ENCODE results near the gene ZDHHC7. TPM values are rescaled to one million over a fixed set of nuclear protein-coding genes. Genes with fewer than 3 reads are reported as not detected.

Gene ZDHHC7
- total RNA-seq, 2 experiments from 2014 or later = 20.7 to 23.6 TPM

- Mint-ChIP-seq H3K27ac (no peak overlapping the region), H3K9me3 (no peaks in the 10 kb centered on the region), H3K36me3 (ENCODE audit: low read depth) (peaks cover 4% of the 10 kb centered on the region), H3K27me3 (no peaks in the 10 kb centered on the region), H3K4me3 (no peak overlapping the region), H3K4me1 (ENCODE audit: low read depth) (peaks cover 33% of the 10 kb centered on the region)
- TF ChIP-seq, protein P1, sequence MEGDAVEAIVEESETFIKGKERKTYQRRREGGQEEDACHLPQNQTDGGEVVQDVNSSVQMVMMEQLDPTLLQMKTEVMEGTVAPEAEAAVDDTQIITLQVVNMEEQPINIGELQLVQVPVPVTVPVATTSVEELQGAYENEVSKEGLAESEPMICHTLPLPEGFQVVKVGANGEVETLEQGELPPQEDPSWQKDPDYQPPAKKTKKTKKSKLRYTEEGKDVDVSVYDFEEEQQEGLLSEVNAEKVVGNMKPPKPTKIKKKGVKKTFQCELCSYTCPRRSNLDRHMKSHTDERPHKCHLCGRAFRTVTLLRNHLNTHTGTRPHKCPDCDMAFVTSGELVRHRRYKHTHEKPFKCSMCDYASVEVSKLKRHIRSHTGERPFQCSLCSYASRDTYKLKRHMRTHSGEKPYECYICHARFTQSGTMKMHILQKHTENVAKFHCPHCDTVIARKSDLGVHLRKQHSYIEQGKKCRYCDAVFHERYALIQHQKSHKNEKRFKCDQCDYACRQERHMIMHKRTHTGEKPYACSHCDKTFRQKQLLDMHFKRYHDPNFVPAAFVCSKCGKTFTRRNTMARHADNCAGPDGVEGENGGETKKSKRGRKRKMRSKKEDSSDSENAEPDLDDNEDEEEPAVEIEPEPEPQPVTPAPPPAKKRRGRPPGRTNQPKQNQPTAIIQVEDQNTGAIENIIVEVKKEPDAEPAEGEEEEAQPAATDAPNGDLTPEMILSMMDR (IDR thresholded peaks at IDR 0.05) = no peak
- ATAC-seq (no peak), DNase-seq (no peak)
- CTCF ChIA-PET = no interaction called here
- POLR2A ChIA-PET = interaction anchor here (0.6 to 1.0 kb wide), 3 partner anchors 23 to 497 kb away, joined by 3 to 4 read pairs (median 3); no protein-coding TSS in a partner anchor
- intact Hi-C loops (cut with micrococcal nuclease) = no loop called here
Observed at GRCh38 chr16:85051683-85052082, 40.3 kb upstream of the ZDHHC7 start.

DNA sequence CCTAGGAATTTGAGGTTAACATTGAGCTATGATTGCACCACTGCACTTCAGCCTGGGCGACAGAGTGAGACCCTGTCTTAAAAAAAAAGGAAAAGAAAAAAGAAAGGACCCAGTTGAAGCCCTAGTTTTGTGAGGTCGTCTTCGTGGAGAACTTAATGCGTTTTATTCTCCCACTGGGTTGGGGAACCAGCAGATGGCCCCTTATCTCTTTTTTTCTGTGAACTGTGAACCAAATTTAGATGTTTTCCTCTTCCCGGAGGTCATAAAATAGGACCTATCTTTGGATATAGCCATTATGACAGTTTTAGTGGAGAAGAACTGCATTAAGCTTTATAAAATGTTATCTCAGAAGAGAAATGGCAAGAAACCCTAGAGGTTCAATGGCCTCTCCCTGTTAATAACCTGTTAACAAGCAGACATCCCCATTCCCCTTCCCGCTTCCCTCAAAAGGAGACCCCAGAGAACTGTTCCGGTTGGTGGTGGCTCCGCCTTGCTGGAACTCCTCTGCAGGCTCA lies 39.8 kb upstream of the ZDHHC7 start:
- intact Hi-C loops (cut with micrococcal nuclease) = no loop called here
- no peak overlapping the region for H3K27ac Mint-ChIP-seq

GRCh38 chr16:85049706-85050305 lies 38.5 kb upstream of the ZDHHC7 start:
- intact Hi-C loops (cut with micrococcal nuclease) = no loop called here
- DNase-seq (no peak), ATAC-seq (no peak)
- H3K4me1 Mint-ChIP-seq (ENCODE audit: low read depth) = peaks cover 26% of the 10 kb centered on the region
- POLR2A ChIA-PET = no interaction called here
- no peak overlapping the region for H3K4me3 Mint-ChIP-seq
- CTCF ChIA-PET = interaction anchor here (1.7 kb wide), 1 partner anchor 37 kb away, joined by 3 read pairs; no protein-coding TSS in a partner anchor
- H3K27me3 Mint-ChIP-seq = no peaks in the 10 kb centered on the region
- H3K9me3 Mint-ChIP-seq = no peaks in the 10 kb centered on the region
- TF ChIP-seq, protein P1 (IDR thresholded peaks at IDR 0.05) = no peak
- peaks cover 3% of the 10 kb centered on the region for H3K36me3 Mint-ChIP-seq (ENCODE audit: low read depth)
- H3K27ac Mint-ChIP-seq = no peak overlapping the region

More for the DNA sequence above, 39.8 kb upstream of the ZDHHC7 start:
- ATAC-seq = no peak
- ChIA-PET POLR2A (interaction anchor here (0.6 to 1.0 kb wide), 2 partner anchors 23 to 497 kb away, joined by 3 read pairs; no protein-coding TSS in a partner anchor), CTCF (no interaction called here)
- DNase-seq = no peak
- no peaks in the 10 kb centered on the region for H3K27me3 Mint-ChIP-seq
- no peaks in the 10 kb centered on the region for H3K9me3 Mint-ChIP-seq
- H3K4me1 Mint-ChIP-seq (ENCODE audit: low read depth) = peaks cover 33% of the 10 kb centered on the region
- TF ChIP-seq, protein P1 (IDR thresholded peaks at IDR 0.05) = no peak
- peaks cover 4% of the 10 kb centered on the region for H3K36me3 Mint-ChIP-seq (ENCODE audit: low read depth)
- H3K4me3 Mint-ChIP-seq = no peak overlapping the region

GRCh38 chr16:85048921-85049562 lies 37.7 kb upstream of the ZDHHC7 start:
- ChIA-PET POLR2A (no interaction called here), CTCF (interaction anchor here (1.7 kb wide), 1 partner anchor 38 kb away, joined by 3 read pairs; no protein-coding TSS in a partner anchor)
- DNase-seq (no peak), ATAC-seq (no peak)
- TF ChIP-seq, protein P1 (IDR thresholded peaks at IDR 0.05) = no peak
- Mint-ChIP-seq H3K9me3 (no peaks in the 10 kb centered on the region), H3K27ac (no peak overlapping the region), H3K4me3 (no peak overlapping the region), H3K27me3 (no peaks in the 10 kb centered on the region), H3K36me3 (ENCODE audit: low read depth) (peaks cover 3% of the 10 kb centered on the region), H3K4me1 (ENCODE audit: low read depth) (peaks cover 22% of the 10 kb centered on the region)
- intact Hi-C loops (cut with micrococcal nuclease) = no loop called here

Data from activated CD8-positive, alpha-beta T cell treated with anti-CD3 and anti-CD28 coated beads for 36 hours (primary cell).